HG02981 (cell line): ENCODE measurements around the gene PRXL2B.
"Not testable (repeated sequence)": the region's sequence is repeated elsewhere in the genome, so short reads cannot be mapped to it uniquely, and the experiment has no call there.

Source experiments
- ATAC-seq: cut with Tn5 transposase; IDR thresholded peaks from one replicate; pipeline ENCODE4 v1.9.1; 2021; ENCODE audit warnings: mild to moderate bottlenecking, moderate library complexity; ENCODE audit not compliant: unreplicated experiment

PRXL2B gene

GRCh38 chr1:2564006-2564814, 22.4 kb upstream of the PRXL2B start:
- no peak for ATAC-seq

DNA sequence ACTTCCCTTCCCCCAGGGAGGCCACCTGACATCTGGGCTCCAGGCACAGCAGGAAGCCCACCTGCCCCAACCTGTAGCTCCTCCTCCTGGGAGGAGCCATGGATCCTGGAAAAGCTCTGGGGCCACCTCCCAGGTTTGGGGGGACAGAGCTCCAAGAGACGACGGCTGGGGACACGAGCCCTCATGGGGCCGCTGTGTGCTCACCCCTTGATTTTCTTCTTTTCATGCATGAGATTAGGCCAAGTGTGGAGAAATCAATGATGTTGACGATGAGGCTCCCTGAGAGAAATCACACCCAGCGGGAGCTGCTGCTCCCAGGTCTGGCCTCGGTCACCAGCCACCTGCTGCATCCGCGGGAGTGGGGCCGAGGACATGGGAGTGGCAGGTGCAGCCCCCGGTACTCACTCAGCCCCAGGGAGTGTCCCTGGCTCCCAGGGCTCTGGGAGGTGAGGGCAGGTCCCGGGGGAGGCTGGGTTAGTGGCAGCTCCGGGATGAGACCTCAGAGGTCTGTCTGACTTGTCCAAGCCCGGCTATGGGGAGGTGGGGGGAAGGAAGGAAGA, 21.7 kb upstream of the PRXL2B start:
- no peak for ATAC-seq

DNA sequence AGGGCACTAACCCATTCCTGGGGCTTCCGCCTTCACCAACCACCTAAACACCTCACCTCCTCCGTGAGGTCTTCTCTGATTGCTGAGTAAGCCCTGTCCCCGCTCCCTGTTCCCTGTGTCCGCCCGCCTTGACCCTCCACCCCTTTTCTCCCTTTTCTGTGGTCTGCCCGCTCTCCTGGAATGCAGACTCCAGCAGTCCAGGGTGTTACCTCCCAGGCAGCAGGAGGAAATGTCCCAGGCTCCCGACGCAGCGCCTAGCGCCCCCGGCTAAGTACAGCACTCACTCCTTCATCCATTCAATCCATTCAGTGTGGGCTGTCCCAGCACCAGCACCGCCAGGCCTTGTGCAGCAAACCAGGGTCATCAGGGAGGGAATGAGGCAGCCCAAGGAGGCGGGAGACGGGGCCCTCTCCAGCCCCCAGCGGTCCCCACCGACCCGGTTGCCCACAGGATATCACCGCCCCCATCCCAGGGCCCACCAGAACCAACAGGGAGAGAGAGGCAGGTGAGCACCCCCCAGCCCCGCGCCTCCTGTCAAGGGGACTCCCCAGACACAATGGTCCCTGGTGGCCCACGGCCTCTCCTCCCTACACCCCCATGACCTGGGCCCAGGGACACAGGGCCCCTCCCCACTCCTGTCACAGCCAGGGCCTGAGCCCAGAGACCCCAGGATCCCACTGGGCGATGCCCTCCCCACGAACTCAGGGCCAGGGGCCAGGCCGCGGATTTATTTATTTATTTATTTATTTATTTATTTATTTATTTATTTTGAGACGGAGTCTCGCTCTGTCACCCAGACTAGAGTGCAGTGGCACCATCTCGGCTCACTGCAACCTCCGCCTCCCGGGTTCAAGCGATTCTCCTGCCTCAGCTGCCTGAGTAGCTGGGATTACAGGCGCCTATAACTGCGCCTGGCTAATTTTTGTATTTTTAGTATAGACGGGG, 20.2 kb upstream of the PRXL2B start:
- ATAC-seq: no peak

DNA sequence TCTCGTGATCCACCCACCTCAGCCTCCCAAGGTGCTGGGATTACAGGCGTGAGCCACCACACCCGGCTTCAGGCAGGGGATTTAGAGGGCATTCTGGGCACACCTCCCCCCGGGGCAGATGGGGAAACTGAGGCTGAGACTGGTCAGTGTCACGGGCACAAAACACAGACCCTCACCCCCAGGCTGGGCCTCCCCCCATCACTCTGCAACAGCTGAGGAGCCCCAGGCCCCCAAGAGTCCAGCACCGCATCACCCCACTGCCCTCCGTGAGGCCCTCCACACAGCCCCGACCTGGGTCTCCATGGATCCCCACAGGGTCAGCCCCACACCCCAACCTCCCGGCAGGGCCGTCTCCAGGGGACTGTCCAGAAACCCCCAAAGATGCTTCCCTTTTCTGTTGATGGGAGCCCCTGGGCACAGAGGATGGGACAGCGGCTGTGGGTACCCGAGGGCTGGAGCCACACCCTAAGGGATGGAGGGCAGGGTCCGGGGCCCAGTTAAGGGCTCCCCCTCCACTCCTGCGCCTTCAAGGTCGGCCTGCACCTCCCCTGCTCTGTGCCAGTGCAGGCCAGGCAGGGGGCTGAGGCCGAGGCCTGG, 19.4 kb upstream of the PRXL2B start:
- ATAC-seq: no peak

GRCh38 chr1:2568187-2568816, 18.3 kb upstream of the PRXL2B start:
- ATAC-seq: not testable (repeated sequence)

DNA sequence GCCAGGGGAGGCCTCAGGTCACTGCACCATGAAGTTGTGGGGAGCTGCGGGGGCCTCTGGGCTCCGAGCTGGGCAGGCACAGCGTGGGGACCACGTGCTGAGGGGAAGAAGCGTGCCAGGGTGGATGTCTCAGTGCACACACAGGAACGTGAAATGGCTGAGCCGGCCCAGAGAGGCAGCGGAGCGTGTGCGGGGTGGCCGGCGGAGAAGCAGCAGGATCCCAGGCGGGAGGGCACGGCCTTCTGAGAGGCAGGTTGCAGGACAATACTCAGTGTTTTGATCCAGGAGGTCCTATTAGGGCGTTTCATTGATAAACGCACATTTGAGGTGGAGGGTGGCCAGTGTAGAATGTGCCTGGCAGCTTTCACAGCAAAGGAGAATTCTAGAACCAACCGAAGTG, 17.5 kb upstream of the PRXL2B start:
- ATAC-seq: no peak

DNA sequence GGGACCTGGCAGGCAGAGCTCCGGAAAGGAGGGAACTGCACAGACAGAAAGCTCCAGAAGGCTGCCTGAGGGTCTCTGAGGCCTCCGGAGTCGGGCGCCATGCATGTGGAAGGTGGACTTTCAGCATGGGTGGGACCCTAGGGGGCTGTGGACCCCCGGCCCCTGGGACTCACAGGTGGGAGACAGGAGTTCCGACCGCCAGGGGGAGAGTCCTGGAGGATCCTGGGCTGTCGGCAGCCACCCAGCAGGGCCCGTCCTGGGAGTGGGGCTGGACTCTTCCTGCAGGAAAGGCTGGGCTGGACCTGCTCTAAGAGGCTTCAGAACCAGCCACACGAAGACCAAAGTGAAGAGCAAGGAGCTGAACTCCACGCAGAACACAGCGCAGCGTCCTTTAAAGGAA, 16.9 kb upstream of the PRXL2B start:
- not testable (repeated sequence) for ATAC-seq

- ATAC-seq: no peak
Measured at GRCh38 chr1:2570332-2570731, 16.2 kb upstream of the PRXL2B start.

GRCh38 chr1:2571348-2571747, 15.2 kb upstream of the PRXL2B start:
- no peak for ATAC-seq

- ATAC-seq: no peak
Measured at GRCh38 chr1:2573250-2573920, 13.2 kb upstream of the PRXL2B start.

DNA sequence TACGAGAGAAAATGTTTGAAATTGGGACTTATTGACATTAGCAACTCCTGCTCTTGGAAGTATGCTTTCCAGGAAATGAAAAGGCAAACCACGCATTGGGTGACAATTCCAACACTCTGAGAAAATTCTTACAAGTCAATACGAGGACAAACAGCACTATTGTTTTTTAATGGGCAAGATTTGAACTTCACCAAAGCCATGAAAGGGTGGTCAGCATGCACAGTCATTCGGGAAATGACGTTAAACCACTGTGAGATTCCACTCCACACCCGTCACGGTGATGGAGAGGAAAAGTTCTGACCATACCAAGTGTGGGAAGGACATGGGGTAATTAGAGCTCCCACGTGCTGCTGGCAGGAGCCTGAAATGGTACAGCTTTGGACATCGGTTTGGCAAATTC, 12.2 kb upstream of the PRXL2B start:
- ATAC-seq: no peak

GRCh38 chr1:2575801-2576663, 10.5 kb upstream of the PRXL2B start:
- no peak for ATAC-seq

GRCh38 chr1:2577565-2578075, 9.0 kb upstream of the PRXL2B start:
- peak; percentile 28 for ATAC-seq

- ATAC-seq: no peak
Measured at GRCh38 chr1:2578758-2579118, 7.8 kb upstream of the PRXL2B start.

GRCh38 chr1:2580691-2581090, 5.9 kb upstream of the PRXL2B start:
- no peak for ATAC-seq

GRCh38 chr1:2582391-2582790, 4.2 kb upstream of the PRXL2B start:
- ATAC-seq: no peak

DNA sequence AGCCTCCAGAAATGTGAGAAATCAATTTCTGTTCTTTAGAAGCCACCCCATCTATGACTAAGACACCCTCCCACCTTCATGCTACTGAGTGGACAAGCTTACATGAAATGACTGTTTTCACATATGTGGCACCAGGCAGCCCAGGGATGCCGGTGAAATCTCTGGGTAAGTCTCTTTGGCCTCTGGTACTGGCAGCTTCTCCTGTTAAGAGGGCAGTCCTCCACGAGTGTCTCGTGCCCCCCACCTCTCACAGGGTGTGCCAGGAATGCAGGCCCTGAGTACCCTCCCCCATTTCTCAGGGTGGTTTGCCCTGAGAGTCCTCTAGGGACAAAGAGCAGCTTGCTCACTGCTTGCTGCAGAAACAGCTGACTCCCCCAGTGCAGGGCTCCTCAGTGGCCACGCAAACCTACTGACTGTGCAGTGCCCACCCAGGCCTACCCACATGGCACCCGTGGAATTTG, 3.2 kb upstream of the PRXL2B start:
- ATAC-seq: no peak

GRCh38 chr1:2583871-2584351, 2.7 kb upstream of the PRXL2B start:
- ATAC-seq: no peak
